PC-9 (cell line): ENCODE data around the gene ST6GALNAC6.

ENCODE experiments used
- EZH2 ChIP-seq: fragments of 200-600 bp; sonication (generic); IDR thresholded peaks from 2 replicates; pipeline ENCODE4 v1.8.0; 2017; ENCODE audit warnings: antibody characterized with exemption, low read depth
- TF ChIP-seq, protein P1 (sequence below): fragments of 200-600 bp; sonication (generic); conservative IDR thresholded peaks from 2 replicates; pipeline ENCODE4 v1.6.1; 2017; ENCODE audit warnings: mixed run types, antibody characterized with exemption, mild to moderate bottlenecking, moderate library complexity

DNA sequence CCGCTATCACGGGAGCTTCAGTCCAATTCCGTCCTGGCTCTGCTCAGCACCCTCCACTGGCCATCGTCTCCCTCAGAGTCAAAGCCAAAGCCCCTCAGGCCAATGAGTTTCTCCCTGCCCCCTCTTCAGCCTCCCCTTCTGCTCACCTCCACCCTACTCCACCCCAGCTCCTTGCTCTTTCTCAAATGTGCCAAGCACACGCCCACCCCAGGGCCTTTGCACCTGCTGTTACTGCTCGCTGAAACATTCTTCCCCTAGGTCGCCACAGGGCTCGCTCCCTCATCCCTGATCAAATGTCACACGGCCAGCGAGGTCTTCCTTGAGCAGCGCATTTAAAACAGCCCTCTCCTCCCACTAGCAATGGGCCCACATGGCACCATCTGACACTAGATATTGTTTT, 38.6 kb downstream of the ST6GALNAC6 start:
- TF ChIP-seq, protein P1, sequence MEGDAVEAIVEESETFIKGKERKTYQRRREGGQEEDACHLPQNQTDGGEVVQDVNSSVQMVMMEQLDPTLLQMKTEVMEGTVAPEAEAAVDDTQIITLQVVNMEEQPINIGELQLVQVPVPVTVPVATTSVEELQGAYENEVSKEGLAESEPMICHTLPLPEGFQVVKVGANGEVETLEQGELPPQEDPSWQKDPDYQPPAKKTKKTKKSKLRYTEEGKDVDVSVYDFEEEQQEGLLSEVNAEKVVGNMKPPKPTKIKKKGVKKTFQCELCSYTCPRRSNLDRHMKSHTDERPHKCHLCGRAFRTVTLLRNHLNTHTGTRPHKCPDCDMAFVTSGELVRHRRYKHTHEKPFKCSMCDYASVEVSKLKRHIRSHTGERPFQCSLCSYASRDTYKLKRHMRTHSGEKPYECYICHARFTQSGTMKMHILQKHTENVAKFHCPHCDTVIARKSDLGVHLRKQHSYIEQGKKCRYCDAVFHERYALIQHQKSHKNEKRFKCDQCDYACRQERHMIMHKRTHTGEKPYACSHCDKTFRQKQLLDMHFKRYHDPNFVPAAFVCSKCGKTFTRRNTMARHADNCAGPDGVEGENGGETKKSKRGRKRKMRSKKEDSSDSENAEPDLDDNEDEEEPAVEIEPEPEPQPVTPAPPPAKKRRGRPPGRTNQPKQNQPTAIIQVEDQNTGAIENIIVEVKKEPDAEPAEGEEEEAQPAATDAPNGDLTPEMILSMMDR = no peak
- no peak for TF ChIP-seq EZH2
